HepG2 (cell line): ENCODE measurements around the gene DNMT3B. TPM values are rescaled to one million over a fixed set of nuclear protein-coding genes. Genes with fewer than 3 reads are reported as not detected.

Experiments
- ATAC-seq: fragments of 200-7000 bp; cut with Tn5 transposase; 3 replicates; pipeline ENCODE4 v1.9.1; 2020; ENCODE audit warnings: mild to moderate bottlenecking, moderate library complexity
- BruUV-seq: library from RNA; stranded (reverse); fragments of 400-500 nt; replicated peaks from 2 replicates; lab custom pipeline; 2021; lab: Mats Ljungman, UMichigan
- CTCF ChIA-PET: fragments of 300-600 bp; formaldehyde crosslinking; extraction: SDS; loops from one replicate; lab custom pipeline; 2021; ENCODE audit warnings: low total read pairs, inconsistent platforms, low intra/inter-chr PET ratio; lab: Yijun Ruan, JAX
- POLR2A ChIA-PET: fragments of 350-600 bp; sonication (Branson Sonifier 250); formaldehyde crosslinking; loops from one replicate; lab custom pipeline; 2020; ENCODE audit warnings: antibody characterized with exemption, inconsistent platforms; lab: Yijun Ruan, JAX
- DNase-seq: peaks from one replicate; pipeline ENCODE4 v3.0.0-alpha.2; 2015; ENCODE audit warnings: low spot score
- FAIRE-seq: peaks from 3 replicates; lab custom pipeline; 2011; peaks lifted over from hg19 to GRCh38; lab: Jason Lieb, UNC
- H2AFZ ChIP-seq: one replicate; pipeline ENCODE4 v1.6.1; 2011; ENCODE audit warnings: low read length, inconsistent platforms
- H3K27ac ChIP-seq: fragments of 300-600 bp; 3 replicates; pipeline ENCODE4 v1.8.0; 2011; ENCODE audit warnings: mixed run types, mild to moderate bottlenecking, mixed read lengths, low read length, inconsistent platforms; ENCODE audit not compliant: insufficient read depth; ENCODE audit errors: extremely low read length
- H3K27me3 ChIP-seq, 2 experiments: fragments of 200-600 bp in 1 of 2; 2 replicates in 1 of 2; 3 replicates in 1 of 2; pipeline versions ENCODE4 v1.6.0 to v1.8.0; 2011; ENCODE audit warnings: low read length in 2 of 2, mild to moderate bottlenecking in 2 of 2, moderate library complexity in 2 of 2, inconsistent platforms in 1 of 2; ENCODE audit not compliant: insufficient read depth in 2 of 2, control insufficient read depth in 1 of 2
- H3K36me3 ChIP-seq, 2 experiments: fragments of 200-600 bp in 1 of 2; replicated peaks in 1 of 2; 2 replicates in 1 of 2; 3 replicates in 1 of 2; pipeline versions ENCODE4 v1.5.1 to v1.8.0; 2011; ENCODE audit warnings: low read length in 2 of 2, inconsistent platforms in 1 of 2; ENCODE audit not compliant: insufficient read depth in 2 of 2, control insufficient read depth in 1 of 2
- H3K4me1 ChIP-seq: 2 replicates; pipeline ENCODE4 v1.5.1; 2012; ENCODE audit warnings: low read length, inconsistent platforms; ENCODE audit not compliant: insufficient read depth
- H3K4me2 ChIP-seq: 2 replicates; pipeline ENCODE4 v1.6.0; 2011; ENCODE audit warnings: low read depth, low read length, inconsistent platforms
- H3K4me3 ChIP-seq, 3 experiments: fragments of 200-600 bp in 1 of 3; sonication (generic), shearing (Covaris generic) in 1 of 3; replicated peaks in 1 of 3; 2 replicates each; pipeline ENCODE4 v1.5.1; 2011 to 2016; ENCODE audit warnings: low read length in 3 of 3, inconsistent platforms in 2 of 3, low read depth in 2 of 3, mild to moderate bottlenecking in 2 of 3, control low read depth in 1 of 3, mixed read lengths in 1 of 3; ENCODE audit not compliant: insufficient read depth in 1 of 3
- H3K79me2 ChIP-seq: one replicate; pipeline ENCODE4 v1.6.1; 2011; ENCODE audit warnings: low read length, inconsistent platforms; ENCODE audit not compliant: insufficient read depth
- H3K9ac ChIP-seq: 2 replicates; pipeline ENCODE4 v1.6.0; 2011; ENCODE audit warnings: mild to moderate bottlenecking, low read depth, low read length, inconsistent platforms; ENCODE audit not compliant: insufficient read depth
- H3K9me3 ChIP-seq: 2 replicates; pipeline ENCODE4 v1.5.1; 2012; ENCODE audit warnings: mild to moderate bottlenecking, low read length
- H4K20me1 ChIP-seq: 2 replicates; pipeline ENCODE4 v1.6.0; 2011; ENCODE audit warnings: inconsistent platforms, mild to moderate bottlenecking, low read length, moderate library complexity; ENCODE audit not compliant: insufficient read depth
- AGO1 ChIP-seq: fragments of 200-400 bp; formaldehyde crosslinking; IDR thresholded peaks from 2 replicates; pipeline ENCODE4 v1.6.1; 2017; ENCODE audit warnings: mild to moderate bottlenecking, low read depth, low read length, moderate library complexity; ENCODE audit not compliant: poor library complexity, severe bottlenecking
- AGO2 ChIP-seq: fragments of 200-400 bp; formaldehyde crosslinking; optimal IDR thresholded peaks from 2 replicates; pipeline ENCODE3; 2017; ENCODE audit warnings: mild to moderate bottlenecking, low read depth, low read length, moderate library complexity
- NR2F6 ChIP-seq, 2 experiments: IDR thresholded peaks; 2 replicates each; pipeline ENCODE4 v1.6.1; 2016; ENCODE audit warnings: antibody characterized with exemption in 1 of 2, mild to moderate bottlenecking in 1 of 2
- PRDM15 ChIP-seq: sonication (generic); formaldehyde crosslinking; IDR thresholded peaks from 2 replicates; pipeline ENCODE4 v1.4.0; 2020; ENCODE audit warnings: missing genetic modification reagents
- SAP130 ChIP-seq: IDR thresholded peaks from 2 replicates; pipeline ENCODE4 v1.6.1; 2016; ENCODE audit warnings: low read depth
- SCMH1 ChIP-seq: sonication (generic); formaldehyde crosslinking; IDR thresholded peaks from 2 replicates; pipeline ENCODE4 v1.9.0; 2021; ENCODE audit warnings: missing genetic modification reagents, mild to moderate bottlenecking, borderline replicate concordance
- SKIL ChIP-seq: sonication (generic); formaldehyde crosslinking; IDR thresholded peaks from 2 replicates; pipeline ENCODE4 v1.8.0; 2022; ENCODE audit warnings: missing genetic modification reagents, mild to moderate bottlenecking, moderate library complexity, borderline replicate concordance
- UBTF ChIP-seq: sonication (generic); formaldehyde crosslinking; IDR thresholded peaks from 2 replicates; pipeline ENCODE4 v1.4.0; 2020; ENCODE audit warnings: mild to moderate bottlenecking, missing genetic modification reagents
- ZNF136 ChIP-seq: sonication (generic); formaldehyde crosslinking; IDR thresholded peaks from 2 replicates; pipeline ENCODE4 v1.8.1; 2022; ENCODE audit warnings: low read depth, mild to moderate bottlenecking, moderate library complexity, missing genetic modification reagents
- ZNF616 ChIP-seq: sonication (generic); formaldehyde crosslinking; IDR thresholded peaks from 2 replicates; pipeline ENCODE4 v1.5.0; 2020; ENCODE audit warnings: low read depth, mild to moderate bottlenecking, missing genetic modification reagents
- ZNF660 ChIP-seq: sonication (generic); formaldehyde crosslinking; IDR thresholded peaks from 2 replicates; pipeline ENCODE4 v1.5.1; 2020; ENCODE audit warnings: mild to moderate bottlenecking, low read depth, missing genetic modification reagents, borderline replicate concordance
- ZNF792 ChIP-seq: IDR thresholded peaks from 2 replicates; pipeline ENCODE4 v1.6.1; 2016
- ZNF839 ChIP-seq: sonication (generic); formaldehyde crosslinking; IDR thresholded peaks from 2 replicates; pipeline ENCODE4 v1.4.0; 2020; ENCODE audit warnings: missing genetic modification reagents, mild to moderate bottlenecking, borderline replicate concordance
- WGBS: methylation state at CpG from one replicate; pipeline ENCODE4 v1.1.6; 2017; ENCODE audit warnings: low lambda C conversion rate; 5-methylcytosine and 5-hydroxymethylcytosine counted together
- in situ Hi-C: cut with HindIII; loops from 2 replicates; pipeline ENCODE4 v1.10.0; 2017; ENCODE audit warnings: low pct_unique_long_range_greater_than_20kb; ENCODE audit not compliant: extremely low pct_ligation_motif_present
- intact Hi-C: fragments of 100-400 bp; cut with micrococcal nuclease; formaldehyde crosslinking; loops from one replicate; pipeline ENCODE4 v1.10.0; 2022; ENCODE audit not compliant: unreplicated experiment
- polyA plus RNA-seq, 8 experiments: library from polyadenylated mRNA; depleted of rRNA in 3 of 8; stranded (reverse) in 7 of 8; unstranded in 1 of 8; fragments of >200 nt; fragmentation: Illumina TruSeq in 4 of 8; extraction: Trizol in 4 of 8; gene quantifications; 2 replicates each; pipeline versions ENCODE4 v1.2.1 to v1.2.3, GENCODE V29; 2011 to 2016; ENCODE audit warnings: low read depth in 4 of 8, missing spikeins in 1 of 8, mixed read lengths in 1 of 8; ENCODE audit not compliant: insufficient read depth in 1 of 8
- total RNA-seq, 5 experiments: library from RNA; depleted of rRNA; stranded (reverse); fragments of >200 nt; fragmentation: Illumina TruSeq; extraction: Trizol; gene quantifications; 2 replicates each; pipeline ENCODE4 v1.2.3, GENCODE V29; 2016; ENCODE audit warnings: low read depth in 1 of 5

Gene DNMT3B
- total and polyA plus RNA-seq, 2 of the 13 experiments (the other 11 are each of a cell fraction or from before 2014, with no cell fraction given) = 3.8 to 13.9 TPM

- TF ChIP-seq UBTF (CRISPR knock-in tag) (0 out of 2 replicates have a peak, but pooled peaks have one; percentile 25), AGO1 (no peak), ZNF616 (CRISPR knock-in tag) (no peak)
These were observed 30.3 kb upstream of the DNMT3B start (continued) for GRCh38 chr20:32731882-32732266.

GRCh38 chr20:32737371-32738223 lies 24.6 kb upstream of the DNMT3B start:
- H3K27ac ChIP-seq = no peak overlapping the region
- peaks cover 4% of the 10 kb centered on the region for H3K79me2 ChIP-seq
- BruUV-seq = no TSS peak
- no peak for ATAC-seq
- H3K36me3 ChIP-seq = peaks cover 0 to 1% of the 10 kb centered on the region in 2 experiments; a peak in 1 of 5 replicates
- no peak for FAIRE-seq
- POLR2A ChIA-PET = no interaction called here
- CTCF ChIA-PET = no interaction called here
- H3K4me3 ChIP-seq = no peak overlapping the region
- no peak overlapping the region for H2AFZ ChIP-seq
- no peak overlapping the region for H3K9ac ChIP-seq
- H4K20me1 ChIP-seq = no peaks in the 10 kb centered on the region
- no peak overlapping the region for H3K4me2 ChIP-seq
- no peaks in the 10 kb centered on the region for H3K9me3 ChIP-seq
- peaks cover 24% of the 10 kb centered on the region for H3K4me1 ChIP-seq
- no peaks in the 10 kb centered on the region; a peak in 1 of 5 replicates for H3K27me3 ChIP-seq
- no peak for DNase-seq
- in situ Hi-C loops (no loop called here), intact Hi-C loops (no loop called here)
- 78% methylated on average over 7 of the region's 7 CpGs for WGBS
- TF ChIP-seq ZNF136 (CRISPR knock-in tag) (no peak), SKIL (CRISPR knock-in tag) (peak; percentile 41; the same call in 1 of the 2 replicates), NR2F6 (IDR thresholded peaks at IDR 0.05) (peak; percentile 37; the same call in 1 of the 2 replicates), NR2F6 (CRISPR knock-in tag; IDR thresholded peaks at IDR 0.05) (0 out of 2 replicates have a peak, but pooled peaks have one; percentile 23), PRDM15 (peak; percentile 39; the same call in 1 of the 2 replicates), SCMH1 (CRISPR knock-in tag) (no peak), SAP130 (CRISPR knock-in tag) (peak; percentile 34; the same call in 1 of the 2 replicates), AGO2 (no peak), ZNF660 (CRISPR knock-in tag) (no peak), ZNF792 (CRISPR knock-in tag) (0 out of 2 replicates have a peak, but pooled peaks have one; percentile 19), ZNF839 (CRISPR knock-in tag) (no peak)
